ENCODE results near the gene ABHD8. TPM values are rescaled to one million over a fixed set of nuclear protein-coding genes. Genes with fewer than 3 reads are reported as not detected.
"Not testable (repeated sequence)": the region's sequence is repeated elsewhere in the genome, so short reads cannot be mapped to it uniquely, and the experiment has no call there.

The ABHD8 gene
- total RNA-seq, 1 donor from 2014 or later = 4.6 TPM

GRCh38 chr19:17296273-17296672 lies 7.0 kb downstream of the ABHD8 start:
- Histone ChIP-seq H3K27ac (no peak overlapping the region), H3K9me3 (ENCODE audit: low read depth) (no peaks in the 10 kb centered on the region), H2AFZ (replicated peaks) (no peak overlapping the region), H3K4me2 (no peak overlapping the region), H4K20me1 (ENCODE audit: low read depth) (no peaks in the 10 kb centered on the region), H3K4me3 (no peak overlapping the region), H3K9ac (no peak overlapping the region), H3K36me3 (no peaks in the 10 kb centered on the region), H3K79me2 (ENCODE audit: low read depth) (no peaks in the 10 kb centered on the region), H3F3A (ENCODE audit: low read depth) (peaks cover 29% of the 10 kb centered on the region), H3K27me3 (no peaks in the 10 kb centered on the region), H3K4me1 (peaks cover 3% of the 10 kb centered on the region)
- Mint-ChIP-seq H3K27me3 (ENCODE audit: insufficient read depth, low read depth) (peaks cover 5% of the 10 kb centered on the region), H3K9me3 (peaks cover 4% of the 10 kb centered on the region), H3K36me3 (peaks cover 22% of the 10 kb centered on the region), H3K4me1 (peaks cover 3% of the 10 kb centered on the region), H3K27ac (no peak overlapping the region), H3K4me3 (no peak overlapping the region)
- no peak for DNase-seq (ENCODE audit: low spot score)
- TF ChIP-seq, protein P1, sequence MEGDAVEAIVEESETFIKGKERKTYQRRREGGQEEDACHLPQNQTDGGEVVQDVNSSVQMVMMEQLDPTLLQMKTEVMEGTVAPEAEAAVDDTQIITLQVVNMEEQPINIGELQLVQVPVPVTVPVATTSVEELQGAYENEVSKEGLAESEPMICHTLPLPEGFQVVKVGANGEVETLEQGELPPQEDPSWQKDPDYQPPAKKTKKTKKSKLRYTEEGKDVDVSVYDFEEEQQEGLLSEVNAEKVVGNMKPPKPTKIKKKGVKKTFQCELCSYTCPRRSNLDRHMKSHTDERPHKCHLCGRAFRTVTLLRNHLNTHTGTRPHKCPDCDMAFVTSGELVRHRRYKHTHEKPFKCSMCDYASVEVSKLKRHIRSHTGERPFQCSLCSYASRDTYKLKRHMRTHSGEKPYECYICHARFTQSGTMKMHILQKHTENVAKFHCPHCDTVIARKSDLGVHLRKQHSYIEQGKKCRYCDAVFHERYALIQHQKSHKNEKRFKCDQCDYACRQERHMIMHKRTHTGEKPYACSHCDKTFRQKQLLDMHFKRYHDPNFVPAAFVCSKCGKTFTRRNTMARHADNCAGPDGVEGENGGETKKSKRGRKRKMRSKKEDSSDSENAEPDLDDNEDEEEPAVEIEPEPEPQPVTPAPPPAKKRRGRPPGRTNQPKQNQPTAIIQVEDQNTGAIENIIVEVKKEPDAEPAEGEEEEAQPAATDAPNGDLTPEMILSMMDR (IDR thresholded peaks at IDR 0.05) = no peak
- TF ChIP-seq EZH2phosphoT487 (IDR thresholded peaks at IDR 0.05) = no peak
- TF ChIP-seq EZH2 (IDR thresholded peaks at IDR 0.05) = no peak

GRCh38 chr19:17295551-17295950 lies 7.7 kb downstream of the ABHD8 start:
- not testable (repeated sequence) for H4K20me1 ChIP-seq (ENCODE audit: low read depth); H3K27me3 Mint-ChIP-seq (ENCODE audit: insufficient read depth, low read depth); H3K27ac ChIP-seq; H3K4me2 ChIP-seq; H3K79me2 ChIP-seq (ENCODE audit: low read depth); H3K27me3 ChIP-seq; H2AFZ ChIP-seq (replicated peaks); H3K4me3 ChIP-seq; H3K9me3 Mint-ChIP-seq; H3K4me1 Mint-ChIP-seq; H3K27ac Mint-ChIP-seq; H3K4me3 Mint-ChIP-seq; H3K9me3 ChIP-seq (ENCODE audit: low read depth); H3K4me1 ChIP-seq; H3K36me3 ChIP-seq; H3K9ac ChIP-seq; DNase-seq (ENCODE audit: low spot score)
- peaks cover 22% of the 10 kb centered on the region for H3K36me3 Mint-ChIP-seq
- H3F3A ChIP-seq (ENCODE audit: low read depth) = peaks cover 34% of the 10 kb centered on the region

- no peak overlapping the region for H3K4me2 ChIP-seq
These were observed 9.0 kb downstream of the ABHD8 start for GRCh38 chr19:17294051-17294891.

More at GRCh38 chr19:17294051-17294891, 9.0 kb downstream of the ABHD8 start:
- no peak overlapping the region for H3K27ac ChIP-seq
- no peaks in the 10 kb centered on the region for H3K79me2 ChIP-seq (ENCODE audit: low read depth)
- no peaks in the 10 kb centered on the region for H3K36me3 ChIP-seq
- Mint-ChIP-seq H3K4me3 (no peak overlapping the region), H3K4me1 (peaks cover 3% of the 10 kb centered on the region), H3K27ac (no peak overlapping the region), H3K27me3 (ENCODE audit: insufficient read depth, low read depth) (peaks cover 5% of the 10 kb centered on the region), H3K9me3 (peaks cover 4% of the 10 kb centered on the region), H3K36me3 (peaks cover 20% of the 10 kb centered on the region)
- H4K20me1 ChIP-seq (ENCODE audit: low read depth) = no peaks in the 10 kb centered on the region
- TF ChIP-seq, protein P1 (IDR thresholded peaks at IDR 0.05) = no peak
- TF ChIP-seq EZH2 (IDR thresholded peaks at IDR 0.05) (no peak), EZH2phosphoT487 (IDR thresholded peaks at IDR 0.05) (no peak)
- no peak overlapping the region for H2AFZ ChIP-seq (replicated peaks)
- H3K27me3 ChIP-seq = no peaks in the 10 kb centered on the region
- no peak overlapping the region for H3K9ac ChIP-seq
- peak; percentile 48 for DNase-seq (ENCODE audit: low spot score)
- H3K4me3 ChIP-seq = no peak overlapping the region
- H3K4me1 ChIP-seq = peaks cover 3% of the 10 kb centered on the region
- H3F3A ChIP-seq (ENCODE audit: low read depth) = peaks cover 39% of the 10 kb centered on the region
- no peaks in the 10 kb centered on the region for H3K9me3 ChIP-seq (ENCODE audit: low read depth)
